Neutrophil (primary cell): ENCODE data around the gene C19orf25.

Source experiments
- H3K27ac ChIP-seq: fragments of 200-600 bp; sonication (generic); 2 replicates; pipeline ENCODE4 v1.5.1; 2016; ENCODE audit warnings: mild to moderate bottlenecking, moderate library complexity
- H3K27me3 ChIP-seq: fragments of 200-600 bp; sonication (generic); 2 replicates; pipeline ENCODE4 v1.6.0; 2016; ENCODE audit warnings: mild to moderate bottlenecking
- H3K36me3 ChIP-seq: fragments of 200-600 bp; sonication (generic); 2 replicates; pipeline ENCODE4 v1.5.1; 2017
- H3K4me1 ChIP-seq, 2 experiments: fragments of 200-600 bp in 1 of 2; sonication (generic) in 1 of 2; 1 replicate in 1 of 2; 2 replicates in 1 of 2; pipeline versions ENCODE4 v1.5.1 to v1.6.1; 2013 to 2016; ENCODE audit warnings: low read depth in 1 of 2, low read length in 1 of 2, mild to moderate bottlenecking in 1 of 2, moderate library complexity in 1 of 2; ENCODE audit not compliant: control insufficient read depth in 1 of 2, insufficient read depth in 1 of 2
- H3K4me3 ChIP-seq, 2 experiments: fragments of 200-600 bp in 1 of 2; sonication (generic) in 1 of 2; 1 replicate in 1 of 2; 2 replicates in 1 of 2; pipeline ENCODE4 v1.5.1; 2013 to 2016; ENCODE audit warnings: low read depth in 1 of 2, low read length in 1 of 2, mild to moderate bottlenecking in 1 of 2, moderate library complexity in 1 of 2
- H3K9me3 ChIP-seq: fragments of 200-600 bp; sonication (generic); 2 replicates; pipeline ENCODE4 v1.5.1; 2016
- CTCF ChIP-seq: fragments of 200-600 bp; sonication (generic); IDR thresholded peaks from 2 replicates; pipeline ENCODE4 v1.5.1; 2016; ENCODE audit warnings: antibody characterized with exemption

Gene C19orf25

GRCh38 chr19:1426736-1427135 is 52.3 kb downstream of the C19orf25 start:
- Histone ChIP-seq H3K36me3 (peaks cover 81% of the 10 kb centered on the region), H3K4me1 (peaks cover 9 to 19% of the 10 kb centered on the region in 2 experiments), H3K27ac (no peak overlapping the region), H3K27me3 (no peaks in the 10 kb centered on the region), H3K9me3 (no peaks in the 10 kb centered on the region), H3K4me3 (no peak overlapping the region)
- no peak for TF ChIP-seq CTCF

- H3K27me3 ChIP-seq: no peaks in the 10 kb centered on the region
- no peak overlapping the region for H3K27ac ChIP-seq
- TF ChIP-seq CTCF: no peak
- peaks cover 85% of the 10 kb centered on the region for H3K36me3 ChIP-seq
- H3K4me3 ChIP-seq: no peak overlapping the region
- no peaks in the 10 kb centered on the region for H3K9me3 ChIP-seq
- peaks cover 9 to 19% of the 10 kb centered on the region in 2 experiments for H3K4me1 ChIP-seq
Observed at GRCh38 chr19:1425902-1426301, 53.1 kb downstream of the C19orf25 start.

GRCh38 chr19:1425102-1425837 is 53.7 kb downstream of the C19orf25 start:
- no peak overlapping the region for H3K4me3 ChIP-seq
- no peaks in the 10 kb centered on the region for H3K27me3 ChIP-seq
- H3K9me3 ChIP-seq: no peaks in the 10 kb centered on the region
- peaks cover 9 to 19% of the 10 kb centered on the region in 2 experiments for H3K4me1 ChIP-seq
- peaks cover 89% of the 10 kb centered on the region for H3K36me3 ChIP-seq
- TF ChIP-seq CTCF: no peak
- no peak overlapping the region for H3K27ac ChIP-seq

- Histone ChIP-seq H3K9me3 (no peaks in the 10 kb centered on the region), H3K4me1 (peaks cover 9 to 19% of the 10 kb centered on the region in 2 experiments), H3K4me3 (no peak overlapping the region), H3K36me3 (peaks cover 87% of the 10 kb centered on the region), H3K27me3 (no peaks in the 10 kb centered on the region), H3K27ac (no peak overlapping the region)
- TF ChIP-seq CTCF: no peak
Observed at GRCh38 chr19:1424192-1424955, 54.6 kb downstream of the C19orf25 start.

- H3K36me3 ChIP-seq: peaks cover 87% of the 10 kb centered on the region
- no peaks in the 10 kb centered on the region for H3K9me3 ChIP-seq
- H3K4me1 ChIP-seq: peaks cover 9 to 19% of the 10 kb centered on the region in 2 experiments
- H3K4me3 ChIP-seq: no peak overlapping the region
- H3K27me3 ChIP-seq: no peaks in the 10 kb centered on the region
- H3K27ac ChIP-seq: no peak overlapping the region
- TF ChIP-seq CTCF: no peak
Observed at GRCh38 chr19:1423436-1424191, 55.4 kb downstream of the C19orf25 start.
